Tibial nerve (tissue), 4 donors: Measurements from ENCODE around the gene PMIS2. TPM values are rescaled to one million over a fixed set of nuclear protein-coding genes. Genes with fewer than 3 reads are reported as not detected.

Experiments
- DNase-seq, 2 donors: peaks; one replicate each; pipeline ENCODE4 v3.0.0-alpha.2; 2019; ENCODE audit warnings: low spot score in 2 of 2
- H3K27ac ChIP-seq, 4 donors: fragments of 200-600 bp; sonication (generic) in 3 of 4; one replicate each; pipeline ENCODE4 v1.5.1; 2017 to 2019; ENCODE audit warnings: mild to moderate bottlenecking in 1 of 4
- H3K27me3 ChIP-seq, 2 donors: fragments of 200-600 bp; sonication (generic) in 1 of 2; one replicate each; pipeline versions ENCODE4 v1.5.1 to v1.6.0; 2017 to 2019
- H3K36me3 ChIP-seq, 3 donors: fragments of 200-600 bp; sonication (generic); one replicate each; pipeline ENCODE4 v1.5.1; 2018 to 2019
- H3K4me1 ChIP-seq, 4 donors: fragments of 200-600 bp; sonication (generic) in 3 of 4; one replicate each; pipeline ENCODE4 v1.5.1; 2017 to 2019
- H3K4me3 ChIP-seq, 4 donors: fragments of 200-600 bp; sonication (generic) in 3 of 4; one replicate each; pipeline ENCODE4 v1.5.1; 2017 to 2019; ENCODE audit warnings: mild to moderate bottlenecking in 1 of 4, moderate library complexity in 1 of 4
- H3K9me3 ChIP-seq, 4 donors: fragments of 200-600 bp; sonication (generic) in 3 of 4; one replicate each; pipeline ENCODE4 v1.5.1; 2017 to 2019
- CTCF ChIP-seq, 5 experiments: fragments of 200-600 bp in 3 of 5; fragments of 450-650 bp in 2 of 5; sonication (generic) in 3 of 5; IDR thresholded peaks; one replicate each; pipeline ENCODE4 v1.5.1; 2016 to 2019; ENCODE audit warnings: antibody characterized with exemption in 5 of 5, mild to moderate bottlenecking in 3 of 5, moderate library complexity in 2 of 5
- EP300 ChIP-seq, 2 donors: sonication (generic); formaldehyde crosslinking; IDR thresholded peaks; one replicate each; pipeline ENCODE4 v1.6.1; 2017; ENCODE audit warnings: antibody characterized with exemption in 2 of 2, mild to moderate bottlenecking in 1 of 2
- POLR2A ChIP-seq, 2 donors: fragments of 450-650 bp; IDR thresholded peaks; one replicate each; pipeline ENCODE4 v1.6.1; 2017; ENCODE audit warnings: antibody characterized with exemption in 2 of 2, mild to moderate bottlenecking in 2 of 2, moderate library complexity in 2 of 2
- WGBS, 2 donors: methylation state at CpG; one replicate each; pipeline ENCODE4 v1.1.5; 2018; 5-methylcytosine and 5-hydroxymethylcytosine counted together
- total RNA-seq, 4 donors: library from RNA; depleted of rRNA; stranded (reverse); fragments of >200 nt; gene quantifications; one replicate each; pipeline ENCODE4 v1.1.0, GENCODE V29; 2016

The PMIS2 gene
- total RNA-seq, 4 donors from 2014 or later: not detected

GRCh38 chr19:35562776-35563175 lies 23.2 kb upstream of the PMIS2 start:
- peaks cover 0 to 59% of the 10 kb centered on the region in 2 donors for H3K27me3 ChIP-seq
- whole genome bisulfite sequencing, 2 donors: 54 to 60% methylated on average over 2 of the region's 2 CpGs
- H3K4me1 ChIP-seq: peaks cover 0 to 10% (median 2%) of the 10 kb centered on the region in 4 donors
- H3K36me3 ChIP-seq: no peaks in the 10 kb centered on the region
- TF ChIP-seq EP300 (IDR thresholded peaks at IDR 0.05) (no peak), CTCF (IDR thresholded peaks at IDR 0.05) (no peak), POLR2A (IDR thresholded peaks at IDR 0.05) (no peak)
- no peak for DNase-seq
- no peak overlapping the region for H3K4me3 ChIP-seq
- H3K27ac ChIP-seq: no peak overlapping the region
- no peaks in the 10 kb centered on the region for H3K9me3 ChIP-seq

GRCh38 chr19:35563207-35563829 lies 22.7 kb upstream of the PMIS2 start, which contains the start of gene ATP4A:
Gene ATP4A, minus strand, starts transcription at chr19:35563658. Its CDS starts 29 bp downstream, at chr19:35563629.
- TF ChIP-seq POLR2A (IDR thresholded peaks at IDR 0.05) (no peak), EP300 (IDR thresholded peaks at IDR 0.05) (no peak), CTCF (IDR thresholded peaks at IDR 0.05) (no peak)
- no peak within 1 kb of the TSS for H3K4me3 ChIP-seq
- H3K9me3 ChIP-seq: no peaks in the 10 kb centered on the region
- no peaks in the 10 kb centered on the region for H3K36me3 ChIP-seq
- no peak for DNase-seq
- no peak within 1 kb of the TSS for H3K27ac ChIP-seq
- H3K4me1 ChIP-seq: peaks cover 0 to 5% (median 0%) of the 10 kb centered on the region in 4 donors
- WGBS, 2 donors: 70 to 73% methylated on average over 13 to 14 of the region's 15 CpGs
- peaks cover 0 to 53% of the 10 kb centered on the region in 2 donors for H3K27me3 ChIP-seq

- WGBS, 2 donors: 77 to 83% methylated on average over 6 to 12 of the region's 12 CpGs
- no peaks in the 10 kb centered on the region for H3K4me1 ChIP-seq
- no peaks in the 10 kb centered on the region for H3K9me3 ChIP-seq
- no peaks in the 10 kb centered on the region for H3K36me3 ChIP-seq
- peaks cover 0 to 38% of the 10 kb centered on the region in 2 donors for H3K27me3 ChIP-seq
- DNase-seq: no peak
- TF ChIP-seq POLR2A (IDR thresholded peaks at IDR 0.05): no peak
- no peak for TF ChIP-seq CTCF (IDR thresholded peaks at IDR 0.05)
- TF ChIP-seq EP300 (IDR thresholded peaks at IDR 0.05): no peak
- no peak overlapping the region for H3K27ac ChIP-seq
- H3K4me3 ChIP-seq: no peak overlapping the region
Observed at GRCh38 chr19:35565016-35565856, 20.7 kb upstream of the PMIS2 start.

GRCh38 chr19:35566738-35567137 lies 19.2 kb upstream of the PMIS2 start:
- no peak overlapping the region for H3K27ac ChIP-seq
- no peaks in the 10 kb centered on the region for H3K36me3 ChIP-seq
- WGBS, 2 donors: 82% methylated on average over 7 of the region's 7 CpGs
- no peaks in the 10 kb centered on the region for H3K4me1 ChIP-seq
- peaks cover 0 to 26% of the 10 kb centered on the region in 2 donors for H3K27me3 ChIP-seq
- no peak for DNase-seq
- H3K9me3 ChIP-seq: no peaks in the 10 kb centered on the region
- H3K4me3 ChIP-seq: no peak overlapping the region
- TF ChIP-seq CTCF (IDR thresholded peaks at IDR 0.05) (no peak), EP300 (IDR thresholded peaks at IDR 0.05) (no peak), POLR2A (IDR thresholded peaks at IDR 0.05) (no peak)

GRCh38 chr19:35569281-35569781 lies 16.6 kb upstream of the PMIS2 start:
- TF ChIP-seq CTCF (IDR thresholded peaks at IDR 0.05) (no peak), POLR2A (IDR thresholded peaks at IDR 0.05) (no peak), EP300 (IDR thresholded peaks at IDR 0.05) (no peak)
- Histone ChIP-seq H3K27me3 (peaks cover 0 to 7% of the 10 kb centered on the region in 2 donors), H3K4me1 (no peaks in the 10 kb centered on the region), H3K4me3 (no peak overlapping the region), H3K27ac (no peak overlapping the region), H3K36me3 (no peaks in the 10 kb centered on the region), H3K9me3 (no peaks in the 10 kb centered on the region)
- 51 to 59% methylated on average over 2 to 5 of the region's 5 CpGs for WGBS, 2 donors
- no peak for DNase-seq
